OCI-LY7 (cell line): ENCODE measurements around the gene PHLDA3.

ENCODE experiments used
- EZH2phosphoT487 ChIP-seq: fragments of 200-600 bp; sonication (generic); IDR thresholded peaks from 2 replicates; pipeline ENCODE4 v1.6.1; 2018; ENCODE audit warnings: low read depth, borderline replicate concordance, mild to moderate bottlenecking, mixed run types, antibody characterized with exemption, low read length, moderate library complexity, mixed read lengths
- TF ChIP-seq, protein P1 (sequence below): fragments of 200-600 bp; sonication (generic); conservative IDR thresholded peaks from 2 replicates; pipeline ENCODE4 v1.5.1; 2014; ENCODE audit warnings: mild to moderate bottlenecking, antibody characterized with exemption, low read length, moderate library complexity, mixed read lengths

DNA sequence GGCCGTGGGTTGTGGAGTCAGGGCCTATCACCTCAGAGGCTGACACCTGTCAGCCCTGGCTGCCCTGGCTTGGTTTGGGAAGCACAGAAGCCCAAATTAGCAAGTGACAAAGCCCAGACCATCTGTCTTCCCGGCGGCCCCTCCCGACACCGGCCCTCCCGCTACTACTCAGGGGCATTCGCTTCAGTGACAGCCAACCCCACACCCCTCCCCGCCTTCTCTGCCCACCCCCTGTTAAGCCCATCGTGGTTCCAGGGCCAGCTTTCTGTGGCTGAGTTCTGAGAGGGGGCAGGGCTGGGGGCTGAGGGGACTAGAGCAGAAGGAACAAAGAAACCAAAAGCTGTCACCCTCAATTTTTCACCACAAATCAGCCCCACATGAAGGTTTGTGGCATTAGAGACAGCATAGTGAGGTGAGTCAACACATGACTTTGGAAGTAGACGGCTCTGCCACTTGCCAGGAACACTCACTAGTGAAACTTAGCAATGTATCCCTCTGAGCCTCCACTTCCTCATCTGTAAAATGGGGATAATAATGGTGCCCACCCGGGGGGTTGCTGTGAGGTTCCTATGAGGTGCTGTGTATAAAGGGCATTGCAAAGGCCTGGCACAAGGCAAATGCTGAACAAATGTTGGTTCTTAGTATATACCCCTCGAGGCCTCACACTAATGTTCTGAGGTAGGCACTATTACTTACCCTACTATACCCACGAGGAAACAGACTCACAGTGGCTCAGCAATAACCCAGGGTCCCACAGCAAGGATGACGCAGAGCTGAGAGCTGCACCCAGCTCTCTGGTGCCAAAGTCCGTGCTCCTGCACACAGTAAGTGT is 42.3 kb downstream of the PHLDA3 start:
- TF ChIP-seq, protein P1, sequence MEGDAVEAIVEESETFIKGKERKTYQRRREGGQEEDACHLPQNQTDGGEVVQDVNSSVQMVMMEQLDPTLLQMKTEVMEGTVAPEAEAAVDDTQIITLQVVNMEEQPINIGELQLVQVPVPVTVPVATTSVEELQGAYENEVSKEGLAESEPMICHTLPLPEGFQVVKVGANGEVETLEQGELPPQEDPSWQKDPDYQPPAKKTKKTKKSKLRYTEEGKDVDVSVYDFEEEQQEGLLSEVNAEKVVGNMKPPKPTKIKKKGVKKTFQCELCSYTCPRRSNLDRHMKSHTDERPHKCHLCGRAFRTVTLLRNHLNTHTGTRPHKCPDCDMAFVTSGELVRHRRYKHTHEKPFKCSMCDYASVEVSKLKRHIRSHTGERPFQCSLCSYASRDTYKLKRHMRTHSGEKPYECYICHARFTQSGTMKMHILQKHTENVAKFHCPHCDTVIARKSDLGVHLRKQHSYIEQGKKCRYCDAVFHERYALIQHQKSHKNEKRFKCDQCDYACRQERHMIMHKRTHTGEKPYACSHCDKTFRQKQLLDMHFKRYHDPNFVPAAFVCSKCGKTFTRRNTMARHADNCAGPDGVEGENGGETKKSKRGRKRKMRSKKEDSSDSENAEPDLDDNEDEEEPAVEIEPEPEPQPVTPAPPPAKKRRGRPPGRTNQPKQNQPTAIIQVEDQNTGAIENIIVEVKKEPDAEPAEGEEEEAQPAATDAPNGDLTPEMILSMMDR, result no peak
- no peak for TF ChIP-seq EZH2phosphoT487
